ACC112 (cell line): ENCODE measurements around the gene SUGCT.

Source experiments
- H2AFZ ChIP-seq: fragments of 200-600 bp; sonication (generic); one replicate; pipeline ENCODE4 v1.6.0; 2017; ENCODE audit warnings: antibody characterized with exemption, low read length; ENCODE audit not compliant: unreplicated experiment
- H3K27ac ChIP-seq: fragments of 200-600 bp; sonication (generic); 2 replicates; pipeline ENCODE4 v1.5.1; 2014; ENCODE audit warnings: low read depth, mild to moderate bottlenecking, antibody characterized with exemption, low read length, moderate library complexity
- H3K27me3 ChIP-seq: fragments of 200-600 bp; sonication (generic); 2 replicates; pipeline ENCODE4 v1.6.1; 2014; ENCODE audit warnings: mild to moderate bottlenecking, antibody characterized with exemption, low read length, moderate library complexity, mixed read lengths; ENCODE audit not compliant: insufficient read depth
- H3K36me3 ChIP-seq: fragments of 200-600 bp; sonication (generic); 2 replicates; pipeline ENCODE4 v1.6.1; 2016; ENCODE audit warnings: mild to moderate bottlenecking, antibody characterized with exemption, low read length, moderate library complexity, mixed read lengths; ENCODE audit not compliant: insufficient read depth
- H3K4me1 ChIP-seq: fragments of 200-600 bp; sonication (generic); one replicate; pipeline ENCODE4 v1.6.1; 2016; ENCODE audit warnings: low read length, mixed read lengths; ENCODE audit not compliant: insufficient read depth, unreplicated experiment, control insufficient read depth
- H3K4me3 ChIP-seq: fragments of 200-600 bp; sonication (generic); 2 replicates; pipeline ENCODE4 v1.5.1; 2014; ENCODE audit warnings: mild to moderate bottlenecking, low read depth, low read length
- H3K79me2 ChIP-seq: fragments of 200-600 bp; sonication (generic); one replicate; pipeline ENCODE4 v1.6.0; 2016; ENCODE audit warnings: low read length; ENCODE audit not compliant: control insufficient read depth, unreplicated experiment, insufficient read depth

The SUGCT gene

DNA sequence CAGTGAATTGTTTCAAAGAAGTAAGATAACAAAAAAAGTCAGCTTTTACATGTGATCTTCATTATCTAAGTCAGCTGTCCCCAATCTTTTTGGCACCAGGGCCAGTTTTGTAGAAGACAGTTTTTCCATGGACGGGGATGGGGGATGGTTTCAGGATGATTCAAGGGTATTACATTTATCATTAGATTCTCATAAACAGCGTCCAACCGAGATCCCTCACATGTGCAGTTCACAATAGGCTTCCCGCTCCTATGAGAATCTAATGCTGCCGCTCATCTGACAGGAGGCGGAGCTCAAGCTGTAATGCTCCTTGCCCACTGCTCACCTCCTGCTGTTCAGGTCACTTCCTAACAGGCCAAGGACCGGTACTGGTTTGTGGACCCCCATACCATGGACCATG is 607.5 kb downstream of the SUGCT start:
- no peak overlapping the region for H3K4me3 ChIP-seq
- no peaks in the 10 kb centered on the region for H3K79me2 ChIP-seq
- H3K4me1 ChIP-seq: peaks cover 6% of the 10 kb centered on the region
- no peaks in the 10 kb centered on the region for H3K36me3 ChIP-seq
- H3K27me3 ChIP-seq: no peaks in the 10 kb centered on the region
- no peak overlapping the region for H3K27ac ChIP-seq
- no peak overlapping the region for H2AFZ ChIP-seq

DNA sequence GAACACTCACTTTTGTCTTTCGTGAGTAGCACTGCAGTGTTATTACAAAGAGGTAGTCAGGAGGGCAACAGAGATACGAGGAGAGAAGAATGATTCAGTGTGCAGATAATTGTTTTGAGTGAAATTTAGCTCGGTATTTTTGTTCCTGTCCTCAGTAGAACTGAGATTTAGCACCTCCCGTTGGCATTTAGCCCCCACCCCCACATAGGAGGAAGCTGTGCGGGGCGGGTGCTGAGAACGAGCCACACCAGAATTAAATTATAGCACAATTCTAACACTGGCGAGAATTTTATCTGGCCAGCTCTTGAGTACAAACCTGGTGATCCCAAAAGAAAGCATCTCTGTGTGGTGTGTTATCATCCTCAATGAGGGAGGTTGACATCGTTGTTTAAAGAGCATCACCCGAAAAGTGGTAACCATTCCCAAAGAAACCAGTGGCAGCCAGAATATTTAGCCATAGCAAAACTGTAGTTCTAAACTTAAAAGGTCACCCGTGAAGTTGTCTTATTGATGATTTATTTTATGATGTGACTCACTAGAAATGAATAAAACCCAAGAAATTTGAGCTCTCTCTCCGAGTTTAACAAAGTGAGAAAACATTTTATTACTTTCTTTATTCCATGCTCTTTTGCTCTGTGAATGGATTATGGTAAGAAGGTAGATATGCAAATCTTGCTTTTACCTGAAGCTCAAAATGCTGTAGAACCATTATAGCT is 612.2 kb downstream of the SUGCT start:
- no peaks in the 10 kb centered on the region for H3K27me3 ChIP-seq
- H2AFZ ChIP-seq: no peak overlapping the region
- H3K79me2 ChIP-seq: no peaks in the 10 kb centered on the region

DNA sequence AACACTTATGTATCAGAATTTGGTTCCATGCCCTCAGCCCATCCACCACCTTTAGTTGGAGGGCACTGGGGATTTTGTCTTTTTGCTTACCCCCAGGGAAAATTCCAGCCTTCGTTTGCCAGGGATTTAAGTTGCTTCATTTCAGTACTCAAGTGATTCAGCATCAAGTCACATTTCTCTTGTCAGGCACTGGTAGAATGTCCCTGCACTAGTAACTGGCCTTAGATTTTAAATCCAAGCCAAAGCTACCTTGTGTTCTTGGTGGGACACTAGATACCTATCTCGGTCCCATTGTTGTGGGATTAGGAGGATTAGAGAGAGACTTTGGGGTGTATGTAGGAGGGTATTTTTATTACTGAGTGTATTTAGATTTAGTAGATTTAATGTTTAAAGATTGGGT is 613.1 kb downstream of the SUGCT start:
- Histone ChIP-seq H3K4me3 (no peak overlapping the region), H3K27me3 (no peaks in the 10 kb centered on the region), H3K4me1 (peaks cover 20% of the 10 kb centered on the region), H3K36me3 (no peaks in the 10 kb centered on the region), H2AFZ (no peak overlapping the region), H3K27ac (no peak overlapping the region), H3K79me2 (no peaks in the 10 kb centered on the region)

More for the DNA sequence above, 612.2 kb downstream of the SUGCT start:
- Histone ChIP-seq H3K36me3 (no peaks in the 10 kb centered on the region), H3K27ac (no peak overlapping the region), H3K4me1 (peaks cover 20% of the 10 kb centered on the region), H3K4me3 (no peak overlapping the region)

DNA sequence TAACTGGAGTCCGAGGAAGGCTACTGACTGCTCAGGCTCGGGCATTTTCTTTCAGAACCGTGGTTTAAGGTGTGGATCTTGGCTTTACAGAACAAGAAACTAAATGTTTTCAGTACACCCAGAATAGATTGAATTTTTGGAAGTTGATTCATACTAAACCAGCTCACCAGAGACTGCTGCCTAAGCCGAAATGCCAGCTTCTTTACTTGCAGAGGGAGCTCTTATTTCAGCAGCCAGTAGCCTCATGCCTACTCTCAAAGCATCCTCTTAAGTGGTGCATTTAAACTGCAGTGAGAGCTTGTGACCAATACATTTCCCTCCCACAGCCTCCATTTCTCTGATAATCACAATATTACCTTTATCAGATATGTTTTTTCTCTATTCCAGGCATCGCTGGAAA is 615.1 kb downstream of the SUGCT start:
- no peaks in the 10 kb centered on the region for H3K27me3 ChIP-seq
- H3K36me3 ChIP-seq: no peaks in the 10 kb centered on the region
- no peak overlapping the region for H2AFZ ChIP-seq
- no peaks in the 10 kb centered on the region for H3K79me2 ChIP-seq
- H3K4me1 ChIP-seq: peaks cover 20% of the 10 kb centered on the region
- no peak overlapping the region for H3K27ac ChIP-seq
- no peak overlapping the region for H3K4me3 ChIP-seq

DNA sequence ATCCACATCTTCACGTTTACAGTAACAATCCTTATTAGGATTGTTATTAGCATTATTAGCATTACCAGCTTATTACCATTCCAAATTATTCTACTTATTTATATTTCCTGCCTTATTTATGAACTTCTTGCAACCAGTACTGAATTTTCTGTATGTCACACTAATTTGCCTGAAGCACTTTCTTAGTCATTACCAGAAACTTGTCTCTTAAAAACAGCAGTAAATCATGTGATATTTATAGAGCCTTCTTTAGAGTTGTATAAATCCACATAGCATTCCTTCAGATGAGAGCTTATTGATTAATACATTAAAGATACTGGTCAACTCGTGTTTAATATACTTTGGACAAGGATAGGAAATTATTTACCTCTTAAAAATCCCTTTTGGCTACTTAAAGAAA is 618.6 kb downstream of the SUGCT start:
- Histone ChIP-seq H3K27ac (no peak overlapping the region), H3K27me3 (no peaks in the 10 kb centered on the region), H3K79me2 (no peaks in the 10 kb centered on the region)

DNA sequence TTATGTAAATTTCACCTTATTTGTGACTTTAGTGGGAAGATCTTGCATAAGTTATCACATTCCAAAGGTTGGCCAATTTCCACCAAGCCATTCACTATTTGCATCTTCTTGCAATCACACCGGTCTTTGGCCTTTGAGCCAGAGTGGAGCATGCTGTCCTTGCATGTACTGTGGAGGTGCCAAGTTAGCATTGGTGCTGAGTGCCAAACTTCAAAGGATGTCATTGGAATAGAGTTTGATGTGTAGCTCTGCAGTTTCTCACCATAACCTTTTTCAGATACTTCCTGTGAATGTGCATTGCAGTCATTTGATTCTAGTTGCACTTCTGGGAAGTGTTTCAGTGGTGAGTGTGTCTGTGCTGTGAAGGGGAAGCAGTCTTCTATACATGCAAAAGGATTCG is 620.6 kb downstream of the SUGCT start:
- no peaks in the 10 kb centered on the region for H3K4me1 ChIP-seq
- H2AFZ ChIP-seq: no peak overlapping the region
- H3K27ac ChIP-seq: no peak overlapping the region
- no peaks in the 10 kb centered on the region for H3K36me3 ChIP-seq
- H3K4me3 ChIP-seq: no peak overlapping the region
- H3K27me3 ChIP-seq: no peaks in the 10 kb centered on the region
- no peaks in the 10 kb centered on the region for H3K79me2 ChIP-seq

More for the DNA sequence above, 618.6 kb downstream of the SUGCT start:
- Histone ChIP-seq H3K36me3 (no peaks in the 10 kb centered on the region), H3K4me3 (no peak overlapping the region), H2AFZ (no peak overlapping the region), H3K4me1 (peaks cover 7% of the 10 kb centered on the region)

DNA sequence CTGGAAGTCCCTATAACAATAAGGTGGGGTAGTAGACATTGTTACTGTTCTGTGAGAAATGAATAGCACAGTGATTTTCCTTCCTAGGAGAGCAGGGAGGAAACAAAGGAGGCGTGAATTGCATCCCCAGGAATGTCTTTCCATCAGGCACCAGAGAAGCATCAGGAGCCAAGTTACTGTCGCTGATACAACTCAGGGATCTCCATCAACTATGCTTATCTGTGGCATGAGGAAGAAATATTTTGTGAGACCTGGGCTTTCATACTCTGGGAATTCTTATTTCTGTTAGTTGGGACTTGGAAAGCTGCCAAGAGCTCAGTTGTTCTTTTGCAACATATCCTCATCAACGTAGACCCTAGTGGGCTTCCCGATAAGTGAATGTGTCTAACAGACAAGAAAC is 622.3 kb downstream of the SUGCT start:
- Histone ChIP-seq H3K4me1 (no peaks in the 10 kb centered on the region), H3K27me3 (no peaks in the 10 kb centered on the region), H3K4me3 (no peak overlapping the region), H3K36me3 (no peaks in the 10 kb centered on the region), H2AFZ (no peak overlapping the region), H3K27ac (no peak overlapping the region), H3K79me2 (no peaks in the 10 kb centered on the region)

DNA sequence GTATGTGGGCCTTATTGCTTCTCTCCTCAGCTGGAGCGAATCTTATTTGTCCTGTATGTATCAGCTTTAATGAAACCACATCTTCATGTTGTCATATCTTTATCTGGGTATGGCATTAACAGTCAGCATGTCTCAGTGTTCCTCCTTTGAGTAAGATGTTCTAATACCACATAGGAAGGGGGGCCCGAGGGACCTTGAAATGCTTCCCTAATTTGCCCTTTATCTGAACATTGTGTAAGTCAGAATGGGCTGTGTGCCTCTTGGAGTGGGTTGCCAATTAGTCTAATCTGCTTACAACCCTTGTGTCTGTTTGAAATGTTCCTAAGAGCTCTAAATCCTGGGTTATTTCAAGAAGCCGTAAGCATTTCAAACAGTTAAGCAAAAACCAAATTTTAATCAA is 623.8 kb downstream of the SUGCT start:
- no peak overlapping the region for H3K4me3 ChIP-seq
- H3K79me2 ChIP-seq: no peaks in the 10 kb centered on the region
- H3K27ac ChIP-seq: no peak overlapping the region
- H2AFZ ChIP-seq: no peak overlapping the region
- H3K27me3 ChIP-seq: no peaks in the 10 kb centered on the region
- no peaks in the 10 kb centered on the region for H3K4me1 ChIP-seq
- no peaks in the 10 kb centered on the region for H3K36me3 ChIP-seq

DNA sequence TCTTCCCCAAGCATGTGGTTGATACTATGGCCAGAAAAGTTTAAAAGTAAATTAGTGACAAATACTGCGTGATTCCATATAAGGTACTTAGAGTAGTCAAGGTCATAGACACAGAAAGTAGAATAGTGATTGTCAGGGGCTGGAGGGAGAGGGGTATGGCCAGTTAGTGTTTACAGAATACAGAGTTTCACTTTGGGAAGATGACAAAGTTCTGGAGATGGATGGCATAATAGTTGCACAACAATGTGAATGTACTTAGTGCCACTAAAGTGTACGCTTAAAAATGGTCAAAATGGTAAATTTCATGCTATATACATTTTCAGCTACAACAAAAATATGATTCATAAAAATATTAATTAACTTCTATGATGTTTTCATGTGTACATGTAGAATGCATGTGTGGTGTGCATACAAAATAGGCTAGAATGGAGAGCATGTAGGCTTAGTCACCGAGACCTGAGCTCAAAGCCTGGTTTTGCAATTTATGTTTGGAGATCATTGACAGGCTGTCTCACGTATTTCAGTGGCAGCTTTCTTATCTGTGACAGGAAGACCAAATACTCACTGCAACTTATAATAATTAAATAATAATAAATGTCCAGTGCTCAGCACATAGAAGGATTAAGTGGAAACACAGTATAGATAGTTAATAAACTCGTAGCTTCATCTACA is 625.6 kb downstream of the SUGCT start:
- H3K27me3 ChIP-seq: no peaks in the 10 kb centered on the region
- no peaks in the 10 kb centered on the region for H3K4me1 ChIP-seq
- H3K27ac ChIP-seq: no peak overlapping the region
- no peak overlapping the region for H2AFZ ChIP-seq
- H3K4me3 ChIP-seq: no peak overlapping the region
- no peaks in the 10 kb centered on the region for H3K36me3 ChIP-seq
- H3K79me2 ChIP-seq: no peaks in the 10 kb centered on the region

DNA sequence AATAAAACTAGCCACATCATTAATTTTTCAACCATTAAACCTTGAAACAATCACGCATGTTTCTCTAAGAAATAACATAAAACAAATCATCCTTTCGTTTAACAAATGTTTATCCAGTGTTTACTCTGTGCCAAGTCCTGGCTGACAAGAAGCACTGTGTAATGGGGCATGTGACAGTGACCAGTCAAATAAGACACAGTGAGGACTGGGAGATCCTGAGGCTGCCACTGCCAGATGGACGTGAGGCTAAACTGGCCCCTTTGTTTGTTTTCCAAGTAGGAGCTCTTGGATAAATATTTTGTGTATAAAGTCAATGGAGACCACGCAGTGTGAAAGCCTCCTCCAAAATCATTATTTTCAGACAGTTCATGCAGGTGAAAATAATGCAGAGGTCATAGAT is 626.2 kb downstream of the SUGCT start:
- no peaks in the 10 kb centered on the region for H3K27me3 ChIP-seq
- H3K4me1 ChIP-seq: no peaks in the 10 kb centered on the region
- H3K79me2 ChIP-seq: no peaks in the 10 kb centered on the region
- H2AFZ ChIP-seq: no peak overlapping the region
- no peaks in the 10 kb centered on the region for H3K36me3 ChIP-seq
- no peak overlapping the region for H3K27ac ChIP-seq
- H3K4me3 ChIP-seq: no peak overlapping the region
